ENCODE data around the gene KCNRG.

DNA sequence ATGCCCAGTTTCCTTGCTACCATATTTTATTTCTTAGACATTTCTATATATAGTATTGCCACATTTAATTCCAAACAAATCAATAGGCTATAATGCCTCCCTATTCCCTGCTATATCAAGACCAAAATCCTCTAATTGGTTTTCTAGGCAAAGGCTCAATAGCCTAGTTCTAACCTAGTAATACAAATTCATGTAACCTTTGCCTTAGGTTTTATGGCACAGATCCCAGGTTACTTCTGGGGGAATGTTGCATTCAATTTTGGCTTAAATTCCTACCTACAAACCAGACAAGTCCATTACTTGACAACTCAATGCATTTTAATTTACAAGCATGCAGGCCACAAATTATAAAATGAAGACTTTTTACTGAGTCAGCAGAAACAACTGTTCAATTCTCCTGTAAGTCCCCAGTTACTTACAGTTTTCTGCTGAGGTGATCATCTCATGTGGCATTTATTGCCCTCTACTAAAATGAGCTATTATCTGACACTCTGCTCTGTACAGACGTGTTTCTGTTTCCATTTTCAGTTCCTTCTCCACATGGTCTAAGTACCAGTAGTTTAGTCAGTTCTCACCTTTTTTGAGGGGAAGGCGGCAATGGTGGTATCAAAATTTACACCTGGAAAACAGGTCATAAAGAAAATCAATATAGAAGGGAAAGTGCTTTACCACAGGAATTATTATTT lies 11.7 kb downstream of the KCNRG start:
- TF ChIP-seq, protein P1, sequence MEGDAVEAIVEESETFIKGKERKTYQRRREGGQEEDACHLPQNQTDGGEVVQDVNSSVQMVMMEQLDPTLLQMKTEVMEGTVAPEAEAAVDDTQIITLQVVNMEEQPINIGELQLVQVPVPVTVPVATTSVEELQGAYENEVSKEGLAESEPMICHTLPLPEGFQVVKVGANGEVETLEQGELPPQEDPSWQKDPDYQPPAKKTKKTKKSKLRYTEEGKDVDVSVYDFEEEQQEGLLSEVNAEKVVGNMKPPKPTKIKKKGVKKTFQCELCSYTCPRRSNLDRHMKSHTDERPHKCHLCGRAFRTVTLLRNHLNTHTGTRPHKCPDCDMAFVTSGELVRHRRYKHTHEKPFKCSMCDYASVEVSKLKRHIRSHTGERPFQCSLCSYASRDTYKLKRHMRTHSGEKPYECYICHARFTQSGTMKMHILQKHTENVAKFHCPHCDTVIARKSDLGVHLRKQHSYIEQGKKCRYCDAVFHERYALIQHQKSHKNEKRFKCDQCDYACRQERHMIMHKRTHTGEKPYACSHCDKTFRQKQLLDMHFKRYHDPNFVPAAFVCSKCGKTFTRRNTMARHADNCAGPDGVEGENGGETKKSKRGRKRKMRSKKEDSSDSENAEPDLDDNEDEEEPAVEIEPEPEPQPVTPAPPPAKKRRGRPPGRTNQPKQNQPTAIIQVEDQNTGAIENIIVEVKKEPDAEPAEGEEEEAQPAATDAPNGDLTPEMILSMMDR (IDR thresholded peaks at IDR 0.05), result no peak
- TF ChIP-seq POLR2AphosphoS5 (IDR thresholded peaks at IDR 0.05) (no peak), POLR2A (IDR thresholded peaks at IDR 0.05) (no peak)

All from sigmoid colon (tissue), 4 donors.